Measurements from ENCODE around the gene CCDC149. TPM values are rescaled to one million over a fixed set of nuclear protein-coding genes. Genes with fewer than 3 reads are reported as not detected.

CCDC149 gene
- total RNA-seq, 2 experiments from 2014 or later, result not detected

DNA sequence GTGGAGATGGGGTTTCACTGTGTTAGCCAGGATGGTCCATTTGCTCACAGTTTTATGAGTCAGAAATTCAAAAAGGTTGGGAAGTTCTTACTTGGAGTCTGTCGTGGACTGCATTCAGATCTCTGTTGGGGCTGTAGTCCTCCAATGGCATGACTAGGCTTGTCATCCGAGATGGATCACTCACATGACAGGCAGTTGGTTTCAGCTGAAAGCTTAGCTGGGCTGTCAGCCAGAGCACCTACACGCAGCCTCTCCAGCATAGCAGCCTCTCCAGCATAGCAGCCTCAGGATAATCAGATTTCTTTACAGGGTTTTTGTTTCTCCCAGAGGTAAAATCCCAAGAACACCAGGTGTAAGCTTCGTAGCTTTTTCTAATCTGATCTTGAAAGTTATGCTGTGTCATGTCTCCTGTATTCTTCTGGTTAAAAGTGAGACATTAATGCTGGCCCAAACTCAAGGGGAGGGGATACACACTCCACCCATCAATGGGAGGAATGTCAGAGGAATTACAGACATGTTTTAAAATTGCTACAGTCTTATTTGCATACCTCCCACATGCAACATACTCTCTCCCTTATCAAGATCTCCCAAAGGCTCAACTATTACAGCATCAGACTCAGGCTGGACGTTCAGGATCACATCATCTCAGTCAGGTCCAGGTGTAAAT, 149.1 kb downstream of the CCDC149 start:
- Mint-ChIP-seq H3K27me3 (peaks cover 6% of the 10 kb centered on the region), H3K27ac (no peak overlapping the region), H3K4me1 (no peaks in the 10 kb centered on the region), H3K9me3 (no peaks in the 10 kb centered on the region), H3K36me3 (no peaks in the 10 kb centered on the region), H3K4me3 (no peak overlapping the region)
- no peak for DNase-seq

Other genes with a start within 250 kb of the CCDC149 start
- gene SOD3, start 117.5 kb downstream of the CCDC149 start, total RNA-seq, result not detected
- not detected for gene LGI2, start 117.9 kb upstream of the CCDC149 start, total RNA-seq
- 10 to 100 TPM; 11.4 to 11.6 TPM for gene SEPSECS, start 247.4 kb upstream of the CCDC149 start, total RNA-seq

Data from activated naive CD8-positive, alpha-beta T cell treated with anti-CD3 and anti-CD28 coated beads for 36 hours (primary cell).